SK-N-SH (cell line): ENCODE data around the gene MYO1H. TPM values are rescaled to one million over a fixed set of nuclear protein-coding genes. Genes with fewer than 3 reads are reported as not detected.

Experiments
- CTCF ChIA-PET: fragments of 300-600, 350-600 bp; formaldehyde crosslinking; extraction: SDS; loops from one replicate; lab custom pipeline; 2021; lab: Yijun Ruan, JAX
- POLR2A ChIA-PET: fragments of 350-600 bp; sonication (Branson Sonifier 250); formaldehyde crosslinking; extraction: SDS; loops from one replicate; lab custom pipeline; 2020; ENCODE audit warnings: antibody characterized with exemption, inconsistent platforms; lab: Yijun Ruan, JAX
- DNase-seq: peaks from one replicate; pipeline ENCODE4 v3.0.0; 2012
- H2AFZ ChIP-seq: fragments of 200-600 bp; sonication (generic); 2 replicates; pipeline ENCODE4 v1.8.1; 2016; ENCODE audit warnings: antibody characterized with exemption, mild to moderate bottlenecking, low read depth
- H3F3A ChIP-seq: fragments of 200-600 bp; sonication (generic); replicated peaks from 2 replicates; pipeline ENCODE3; 2016; ENCODE audit warnings: antibody characterized with exemption, mild to moderate bottlenecking; ENCODE audit not compliant: insufficient read depth
- H3K27ac ChIP-seq, 2 experiments: fragments of 200-500 bp in 1 of 2; fragments of 200-600 bp in 1 of 2; sonication (Bioruptor generic) in 1 of 2; sonication (generic), shearing (Covaris generic) in 1 of 2; 2 replicates each; pipeline versions ENCODE4 v1.5.1 to v1.6.1; 2014 to 2016; ENCODE audit warnings: low read depth in 2 of 2, inconsistent platforms in 1 of 2, low read length in 1 of 2, mild to moderate bottlenecking in 1 of 2, mixed read lengths in 1 of 2
- H3K27me3 ChIP-seq: fragments of 200-600 bp; sonication (generic), shearing (Covaris generic); 2 replicates; pipeline ENCODE4 v1.6.1; 2016; ENCODE audit warnings: mixed run types; ENCODE audit not compliant: insufficient read depth
- H3K36me3 ChIP-seq, 2 experiments: fragments of 200-500 bp in 1 of 2; fragments of 200-600 bp in 1 of 2; sonication (Bioruptor generic) in 1 of 2; sonication (generic) in 1 of 2; replicated peaks in 1 of 2; 2 replicates each; pipeline versions ENCODE3 to v1.5.1; 2014 to 2016; ENCODE audit warnings: low read length in 1 of 2, mild to moderate bottlenecking in 1 of 2; ENCODE audit not compliant: insufficient read depth in 2 of 2, control insufficient read depth in 1 of 2
- H3K4me1 ChIP-seq, 2 experiments: fragments of 200-500 bp in 1 of 2; fragments of 200-600 bp in 1 of 2; sonication (Bioruptor generic) in 1 of 2; sonication (generic), shearing (Covaris generic) in 1 of 2; 2 replicates each; pipeline versions ENCODE4 v1.5.1 to v1.6.1; 2014 to 2016; ENCODE audit warnings: low read depth in 1 of 2, low read length in 1 of 2, mixed run types in 1 of 2; ENCODE audit not compliant: insufficient read depth in 2 of 2, control insufficient read depth in 1 of 2
- H3K4me2 ChIP-seq: fragments of 200-600 bp; sonication (generic), shearing (Covaris generic); 2 replicates; pipeline ENCODE4 v1.6.1; 2017; ENCODE audit warnings: mixed run types
- H3K4me3 ChIP-seq, 2 experiments: fragments of 200-500 bp in 1 of 2; fragments of 200-600 bp in 1 of 2; sonication (Bioruptor generic) in 1 of 2; sonication (generic), shearing (Covaris generic) in 1 of 2; 2 replicates each; pipeline versions ENCODE4 v1.5.1 to v1.8.1; 2014 to 2016; ENCODE audit warnings: low read depth in 2 of 2, inconsistent platforms in 1 of 2, low read length in 1 of 2, mild to moderate bottlenecking in 1 of 2, mixed read lengths in 1 of 2, moderate library complexity in 1 of 2
- H3K79me2 ChIP-seq: fragments of 200-600 bp; sonication (generic); 2 replicates; pipeline ENCODE4 v1.8.1; 2017; ENCODE audit warnings: mild to moderate bottlenecking; ENCODE audit not compliant: insufficient read depth
- H3K9ac ChIP-seq: fragments of 200-600 bp; sonication (generic); 2 replicates; pipeline ENCODE4 v1.6.1; 2017; ENCODE audit warnings: mixed run types
- H3K9me2 ChIP-seq: fragments of 200-600 bp; sonication (generic); 2 replicates; pipeline ENCODE4 v1.6.1; 2017; ENCODE audit warnings: mixed run types
- H3K9me3 ChIP-seq: fragments of 200-600 bp; sonication (generic); 2 replicates; pipeline ENCODE4 v1.6.1; 2017; ENCODE audit warnings: mixed run types, mild to moderate bottlenecking, moderate library complexity
- H4K20me1 ChIP-seq: fragments of 200-600 bp; sonication (generic); 2 replicates; pipeline ENCODE4 v1.6.1; 2017; ENCODE audit warnings: mild to moderate bottlenecking, mixed run types; ENCODE audit not compliant: insufficient read depth
- ELF1 ChIP-seq: IDR thresholded peaks from 2 replicates; pipeline ENCODE4 v1.4.0; 2012
- EP300 ChIP-seq, 2 experiments: IDR thresholded peaks; 2 replicates each; pipeline versions ENCODE4 v1.4.0 to v1.6.1; 2012; ENCODE audit warnings: borderline replicate concordance in 1 of 2, low read depth in 1 of 2, low read length in 1 of 2
- EZH2phosphoT487 ChIP-seq: fragments of 200-600 bp; sonication (generic); IDR thresholded peaks from 2 replicates; pipeline ENCODE4 v1.6.1; 2017; ENCODE audit warnings: low read depth, mixed run types, mild to moderate bottlenecking, antibody characterized with exemption, moderate library complexity, borderline replicate concordance
- FOSL2 ChIP-seq: IDR thresholded peaks from 2 replicates; pipeline ENCODE4 v1.4.0; 2012; ENCODE audit warnings: low read depth, mild to moderate bottlenecking, moderate library complexity, borderline replicate concordance
- FOXM1 ChIP-seq: IDR thresholded peaks from 2 replicates; pipeline ENCODE4 v1.4.0; 2012; ENCODE audit warnings: low read depth, mild to moderate bottlenecking
- GATA2 ChIP-seq: sonication (generic); formaldehyde crosslinking; IDR thresholded peaks from 2 replicates; pipeline ENCODE4 v1.5.0; 2020; ENCODE audit warnings: mild to moderate bottlenecking, missing genetic modification reagents
- JUND ChIP-seq: IDR thresholded peaks from 2 replicates; pipeline ENCODE4 v1.4.0; 2012
- MAX ChIP-seq: IDR thresholded peaks from 2 replicates; pipeline ENCODE4 v1.4.0; 2012; ENCODE audit warnings: low read depth
- MEF2A ChIP-seq: IDR thresholded peaks from 2 replicates; pipeline ENCODE4 v1.4.0; 2012; ENCODE audit warnings: low read depth, borderline replicate concordance
- PBX3 ChIP-seq: IDR thresholded peaks from 2 replicates; pipeline ENCODE4; 2012
- POLR2AphosphoS5 ChIP-seq: IDR thresholded peaks from 2 replicates; pipeline ENCODE4 v1.6.1; 2012; ENCODE audit warnings: low read depth, low read length
- RCOR1 ChIP-seq: fragments of 150-350 bp; IDR thresholded peaks from 2 replicates; pipeline ENCODE4 v1.6.1; 2017; ENCODE audit warnings: antibody characterized with exemption, low read length
- REST ChIP-seq: IDR thresholded peaks from 2 replicates; pipeline ENCODE4 v1.6.1; 2012; ENCODE audit warnings: mild to moderate bottlenecking, low read depth, low read length, moderate library complexity
- RFX5 ChIP-seq: IDR thresholded peaks from 2 replicates; pipeline ENCODE4 v1.6.1; 2012; ENCODE audit warnings: mild to moderate bottlenecking, improper control_type of control experiment, low read length
- RXRA ChIP-seq: IDR thresholded peaks from 2 replicates; pipeline ENCODE4 v1.4.0; 2012; ENCODE audit warnings: low read depth, mild to moderate bottlenecking, borderline replicate concordance
- TEAD4 ChIP-seq: IDR thresholded peaks from 2 replicates; pipeline ENCODE4 v1.4.0; 2012; ENCODE audit warnings: mild to moderate bottlenecking, borderline replicate concordance; ENCODE audit not compliant: insufficient read depth
- USF1 ChIP-seq: IDR thresholded peaks from 2 replicates; pipeline ENCODE4 v1.4.0; 2012; ENCODE audit warnings: low read depth, borderline replicate concordance
- WGBS: methylation state at CpG from one replicate; pipeline ENCODE4 v1.1.6; 2017; ENCODE audit warnings: low lambda C conversion rate; 5-methylcytosine and 5-hydroxymethylcytosine counted together
- polyA plus RNA-seq, 3 experiments: library from polyadenylated mRNA; depleted of rRNA; stranded (reverse); fragments of >200 nt; gene quantifications; 2 replicates each; pipeline ENCODE4 v1.2.3, GENCODE V29; 2012

The MYO1H gene
- polyA plus RNA-seq, 1 of the 3 experiments (the other 2 are of a cell fraction) = not detected

GRCh38 chr12:109482491-109482890 lies 134.8 kb downstream of the MYO1H start:
- Histone ChIP-seq H4K20me1 (no peaks in the 10 kb centered on the region), H3K9me2 (no peaks in the 10 kb centered on the region), H3K36me3 (peaks cover 34 to 46% of the 10 kb centered on the region in 2 experiments), H3F3A (no peaks in the 10 kb centered on the region), H3K9me3 (no peaks in the 10 kb centered on the region), H3K4me3 (no peak overlapping the region), H3K4me2 (no peak overlapping the region), H3K79me2 (peaks cover 36% of the 10 kb centered on the region), H3K27me3 (no peaks in the 10 kb centered on the region), H3K27ac (no peak overlapping the region), H3K9ac (no peak overlapping the region), H2AFZ (no peak overlapping the region), H3K4me1 (peaks cover 7 to 9% of the 10 kb centered on the region in 2 experiments; a peak in 2 of 4 replicates)
- no peak for DNase-seq
- CTCF ChIA-PET = no interaction called here
- 88% methylated on average over 2 of the region's 2 CpGs for WGBS
- POLR2A ChIA-PET = no interaction called here
- TF ChIP-seq MEF2A = no peak
- no peak for TF ChIP-seq POLR2AphosphoS5
- TF ChIP-seq RCOR1 = no peak
- TF ChIP-seq TEAD4 = no peak
- no peak for TF ChIP-seq FOSL2
- TF ChIP-seq REST = no peak
- TF ChIP-seq USF1 = no peak
- no peak for TF ChIP-seq PBX3
- TF ChIP-seq RXRA = no peak
- no peak for TF ChIP-seq MAX
- no peak for TF ChIP-seq ELF1
- no peak for TF ChIP-seq FOXM1
- TF ChIP-seq RFX5 = no peak
- no peak for TF ChIP-seq EZH2phosphoT487
- no peak for TF ChIP-seq GATA2 (CRISPR knock-in tag)
- TF ChIP-seq JUND = no peak
- no peak for TF ChIP-seq EP300 (IDR thresholded peaks at IDR 0.05; ENCODE audit: borderline replicate concordance in 1 of 2, low read depth in 1 of 2, low read length in 1 of 2)
- TF ChIP-seq, all 33 proteins: peak for 0
